Fibroblast of lung (primary cell): ENCODE data around the gene ANKS1A.

ENCODE experiments used
- EZH2 ChIP-seq: IDR thresholded peaks from 2 replicates; pipeline ENCODE4 v1.5.1; 2012; ENCODE audit warnings: low read length, control low read depth, mild to moderate bottlenecking; ENCODE audit errors: missing control alignments
- TF ChIP-seq, protein P1 (sequence below), 2 donors: IDR thresholded peaks in 1 of 2; conservative IDR thresholded peaks in 1 of 2; 1 replicate in 1 of 2; 2 replicates in 1 of 2; pipeline ENCODE4 v1.5.1; 2011 to 2012; ENCODE audit warnings: low read length in 2 of 2, control low read depth in 1 of 2, inconsistent platforms in 1 of 2, low read depth in 1 of 2, mild to moderate bottlenecking in 1 of 2

DNA sequence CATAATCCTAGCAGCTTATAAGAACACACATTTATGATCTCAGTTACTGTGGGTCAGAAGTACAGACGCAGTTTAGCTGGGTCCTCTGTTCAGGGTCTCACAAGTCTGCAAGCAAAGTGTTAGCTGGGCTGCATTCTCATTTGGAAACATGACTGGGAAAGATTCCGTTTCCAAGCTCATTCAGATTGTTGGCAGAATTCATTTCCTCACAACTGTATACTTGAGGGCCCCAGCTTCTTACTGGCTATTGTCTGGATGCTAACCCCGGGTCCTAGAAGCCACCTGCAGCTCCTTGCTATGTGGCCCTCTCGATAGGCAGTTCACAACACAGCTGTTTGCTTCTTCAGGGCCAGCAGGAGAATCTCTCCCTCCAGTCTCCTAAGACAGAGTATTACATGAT, 239.0 kb downstream of the ANKS1A start:
- TF ChIP-seq, protein P1, sequence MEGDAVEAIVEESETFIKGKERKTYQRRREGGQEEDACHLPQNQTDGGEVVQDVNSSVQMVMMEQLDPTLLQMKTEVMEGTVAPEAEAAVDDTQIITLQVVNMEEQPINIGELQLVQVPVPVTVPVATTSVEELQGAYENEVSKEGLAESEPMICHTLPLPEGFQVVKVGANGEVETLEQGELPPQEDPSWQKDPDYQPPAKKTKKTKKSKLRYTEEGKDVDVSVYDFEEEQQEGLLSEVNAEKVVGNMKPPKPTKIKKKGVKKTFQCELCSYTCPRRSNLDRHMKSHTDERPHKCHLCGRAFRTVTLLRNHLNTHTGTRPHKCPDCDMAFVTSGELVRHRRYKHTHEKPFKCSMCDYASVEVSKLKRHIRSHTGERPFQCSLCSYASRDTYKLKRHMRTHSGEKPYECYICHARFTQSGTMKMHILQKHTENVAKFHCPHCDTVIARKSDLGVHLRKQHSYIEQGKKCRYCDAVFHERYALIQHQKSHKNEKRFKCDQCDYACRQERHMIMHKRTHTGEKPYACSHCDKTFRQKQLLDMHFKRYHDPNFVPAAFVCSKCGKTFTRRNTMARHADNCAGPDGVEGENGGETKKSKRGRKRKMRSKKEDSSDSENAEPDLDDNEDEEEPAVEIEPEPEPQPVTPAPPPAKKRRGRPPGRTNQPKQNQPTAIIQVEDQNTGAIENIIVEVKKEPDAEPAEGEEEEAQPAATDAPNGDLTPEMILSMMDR (conservative IDR thresholded peaks at IDR 0.05 in 1 of 2, IDR thresholded peaks at IDR 0.05 in 1 of 2; ENCODE audit: low read depth in 1 of 2, low read length in 2 of 2): no peak
- TF ChIP-seq EZH2: no peak
